Measurements from ENCODE around the gene CEND1. TPM values are rescaled to one million over a fixed set of nuclear protein-coding genes. Genes with fewer than 3 reads are reported as not detected.

CEND1 gene
- total and polyA plus RNA-seq, 2 donors (not counting 3 experiments of a cell fraction or from before 2014, with no cell fraction given) = 0.15 to 0.40 TPM

DNA sequence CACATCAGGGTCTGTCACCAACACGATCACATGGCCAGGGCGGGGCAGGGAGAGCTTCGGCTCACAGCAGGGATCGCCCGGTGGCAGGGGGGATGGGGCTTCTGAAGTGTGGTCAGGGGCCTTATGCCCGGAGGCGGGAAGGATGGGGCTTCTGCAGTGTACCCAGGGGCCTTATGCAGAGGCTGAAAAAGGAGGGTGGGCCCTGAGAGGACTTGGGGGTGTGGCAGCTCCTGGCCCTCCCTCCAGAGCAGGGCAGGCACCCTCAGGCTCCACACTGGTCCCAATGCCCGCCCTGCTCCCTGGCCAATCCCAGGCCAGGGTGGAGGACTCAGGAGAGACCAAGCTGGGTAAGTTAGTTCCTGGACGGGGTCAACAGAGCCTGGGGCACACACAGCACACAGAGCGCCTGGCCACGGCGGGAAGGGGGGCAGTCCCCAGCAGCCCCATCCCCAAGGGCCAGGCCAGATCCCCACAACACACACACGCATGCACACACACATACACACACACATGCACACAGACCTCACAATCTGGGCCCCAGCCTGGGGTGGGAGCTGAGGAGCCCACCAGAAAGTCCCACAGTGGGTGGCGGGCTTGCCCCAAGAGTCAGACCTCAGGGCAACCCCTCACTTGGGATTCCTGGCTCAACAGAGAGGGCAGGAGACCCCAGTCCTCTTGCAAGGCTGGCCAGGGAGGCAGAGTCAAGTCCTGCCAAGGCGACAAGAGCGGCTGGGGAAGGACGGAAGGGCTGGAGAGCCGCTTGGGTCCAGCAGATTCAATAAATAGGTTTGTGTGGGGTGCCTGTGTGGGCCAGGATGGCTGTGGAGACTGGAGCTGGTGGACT, 1.1 kb upstream of the CEND1 start:
- Histone ChIP-seq H3K9ac (replicated peaks; ENCODE audit: extremely low read depth, insufficient read depth, low read length) (no peak overlapping the region), H3K27ac (ENCODE audit: insufficient read depth, low read depth, low read length) (no peak overlapping the region), H3K27me3 (ENCODE audit: control insufficient read depth in 2 of 2, insufficient read depth in 2 of 2, low read length in 2 of 2) (no peaks in the 10 kb centered on the region), H3K9me3 (replicated peaks; ENCODE audit: control insufficient read depth, insufficient read depth, low read length) (no peaks in the 10 kb centered on the region), H3K79me2 (ENCODE audit: control insufficient read depth, insufficient read depth, low read length) (peaks cover 5% of the 10 kb centered on the region), H2AFZ (ENCODE audit: low read depth, low read length) (no peak overlapping the region), H3K4me2 (ENCODE audit: insufficient read depth, low read length) (no peak overlapping the region), H3K36me3 (ENCODE audit: control insufficient read depth in 2 of 2, extremely low read depth in 1 of 2, insufficient read depth in 2 of 2, low read length in 2 of 2) (no peaks in the 10 kb centered on the region), H3K4me3 (replicated peaks in 1 of 3; ENCODE audit: insufficient read depth in 1 of 3, low read depth in 1 of 3, low read length in 3 of 3) (no peak overlapping the region), H3K4me1 (ENCODE audit: control insufficient read depth, extremely low read depth, insufficient read depth, low read length) (peaks cover 4% of the 10 kb centered on the region), H4K20me1 (replicated peaks; ENCODE audit: control insufficient read depth, extremely low read depth, insufficient read depth, low read length) (no peaks in the 10 kb centered on the region), H3K9me1 (replicated peaks; ENCODE audit: control insufficient read depth, extremely low read depth, insufficient read depth, low read length) (no peaks in the 10 kb centered on the region)
- DNase-seq (ENCODE audit: low read depth, low spot score) (no peak), FAIRE-seq (no peak)
- ChIA-PET POLR2A (no interaction called here), CTCF (no interaction called here)
- TSS peak; percentile 25 for BruUV-seq (replicated peaks)
- intact Hi-C loops (cut with micrococcal nuclease) = no loop called here
- TF ChIP-seq, protein P1, sequence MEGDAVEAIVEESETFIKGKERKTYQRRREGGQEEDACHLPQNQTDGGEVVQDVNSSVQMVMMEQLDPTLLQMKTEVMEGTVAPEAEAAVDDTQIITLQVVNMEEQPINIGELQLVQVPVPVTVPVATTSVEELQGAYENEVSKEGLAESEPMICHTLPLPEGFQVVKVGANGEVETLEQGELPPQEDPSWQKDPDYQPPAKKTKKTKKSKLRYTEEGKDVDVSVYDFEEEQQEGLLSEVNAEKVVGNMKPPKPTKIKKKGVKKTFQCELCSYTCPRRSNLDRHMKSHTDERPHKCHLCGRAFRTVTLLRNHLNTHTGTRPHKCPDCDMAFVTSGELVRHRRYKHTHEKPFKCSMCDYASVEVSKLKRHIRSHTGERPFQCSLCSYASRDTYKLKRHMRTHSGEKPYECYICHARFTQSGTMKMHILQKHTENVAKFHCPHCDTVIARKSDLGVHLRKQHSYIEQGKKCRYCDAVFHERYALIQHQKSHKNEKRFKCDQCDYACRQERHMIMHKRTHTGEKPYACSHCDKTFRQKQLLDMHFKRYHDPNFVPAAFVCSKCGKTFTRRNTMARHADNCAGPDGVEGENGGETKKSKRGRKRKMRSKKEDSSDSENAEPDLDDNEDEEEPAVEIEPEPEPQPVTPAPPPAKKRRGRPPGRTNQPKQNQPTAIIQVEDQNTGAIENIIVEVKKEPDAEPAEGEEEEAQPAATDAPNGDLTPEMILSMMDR (IDR thresholded peaks at IDR 0.05; ENCODE audit: extremely low read depth in 1 of 2, insufficient read depth in 1 of 2, low read depth in 1 of 2, low read length in 2 of 2) = no peak
- no peak for TF ChIP-seq JUN (IDR thresholded peaks at IDR 0.05; ENCODE audit: borderline replicate concordance, insufficient read depth, insufficient read length, low read depth)
- no peak for TF ChIP-seq EZH2 (IDR thresholded peaks at IDR 0.05; ENCODE audit: borderline replicate concordance, low read depth, low read length, severe bottlenecking)
- TF ChIP-seq, protein P2, sequence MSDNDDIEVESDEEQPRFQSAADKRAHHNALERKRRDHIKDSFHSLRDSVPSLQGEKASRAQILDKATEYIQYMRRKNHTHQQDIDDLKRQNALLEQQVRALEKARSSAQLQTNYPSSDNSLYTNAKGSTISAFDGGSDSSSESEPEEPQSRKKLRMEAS (IDR thresholded peaks at IDR 0.05; ENCODE audit: insufficient read depth, insufficient read length) = no peak
- no peak for TF ChIP-seq FOS (IDR thresholded peaks at IDR 0.05; ENCODE audit: borderline replicate concordance, insufficient read depth, low read length)
- TF ChIP-seq GATA2 (IDR thresholded peaks at IDR 0.05; ENCODE audit: insufficient read depth, insufficient read length, low read depth, low read length) = no peak
- no peak for TF ChIP-seq POLR2AphosphoS5 (IDR thresholded peaks at IDR 0.05; ENCODE audit: insufficient read depth, low read depth, low read length)
- TF ChIP-seq MYC (IDR thresholded peaks at IDR 0.05; ENCODE audit: low read depth, low read length) = no peak
- TF ChIP-seq POLR2A (IDR thresholded peaks at IDR 0.05; ENCODE audit: low read depth, low read length) = no peak
- dilution Hi-C loops (cut with MboI; ENCODE audit: extremely low pct_ligation_motif_present, low sequenced_read_pairs) = no loop called here
